HepG2 (cell line): Measurements from ENCODE around the gene JADE2. TPM values are rescaled to one million over a fixed set of nuclear protein-coding genes. Genes with fewer than 3 reads are reported as not detected.

Experiments used
- ARID5B ChIP-seq: IDR thresholded peaks from 2 replicates; pipeline ENCODE4 v1.4.0; 2020; ENCODE audit warnings: mild to moderate bottlenecking, missing genetic modification reagents
- BCL6 ChIP-seq: IDR thresholded peaks from 2 replicates; pipeline ENCODE4 v1.6.1; 2016; ENCODE audit warnings: missing genetic modification reagents, missing compliant biosample characterization
- CBX1 ChIP-seq: IDR thresholded peaks from one replicate; pipeline ENCODE4 v1.6.1; 2016; ENCODE audit warnings: antibody characterized with exemption, low read depth
- HDAC1 ChIP-seq: sonication (generic); formaldehyde crosslinking; IDR thresholded peaks from 2 replicates; pipeline ENCODE4 v1.5.1; 2020; ENCODE audit warnings: mild to moderate bottlenecking, missing genetic modification reagents
- KIAA2018 ChIP-seq: sonication (generic); formaldehyde crosslinking; IDR thresholded peaks from 2 replicates; pipeline ENCODE4 v1.5.0; 2020; ENCODE audit warnings: mild to moderate bottlenecking, missing genetic modification reagents, borderline replicate concordance
- MBNL3 ChIP-seq: fragments of 250-450 bp; sonication (Bioruptor Pico); conservative IDR thresholded peaks from 2 replicates; pipeline ENCODE4 v1.8.0; 2022; ENCODE audit warnings: mild to moderate bottlenecking, inconsistent platforms
- MLXIP ChIP-seq: sonication (generic); formaldehyde crosslinking; IDR thresholded peaks from 2 replicates; pipeline ENCODE4 v1.9.0; 2021; ENCODE audit warnings: missing genetic modification reagents, borderline replicate concordance
- RBFOX2 ChIP-seq: fragments of 200-400 bp; formaldehyde crosslinking; IDR thresholded peaks from 2 replicates; pipeline ENCODE4 v1.6.1; 2017; ENCODE audit warnings: low read depth, mild to moderate bottlenecking, low read length
- SYNCRIP ChIP-seq: fragments of 200-400 bp; formaldehyde crosslinking; IDR thresholded peaks from 2 replicates; pipeline ENCODE4 v1.6.1; 2018; ENCODE audit warnings: mild to moderate bottlenecking, low read depth, low read length; ENCODE audit not compliant: insufficient read depth
- TOPORS ChIP-seq: sonication (generic); formaldehyde crosslinking; IDR thresholded peaks from 2 replicates; pipeline ENCODE4 v1.8.0; 2023; ENCODE audit warnings: mild to moderate bottlenecking, missing genetic modification reagents
- ZMYM4 ChIP-seq: sonication (generic); formaldehyde crosslinking; IDR thresholded peaks from 2 replicates; pipeline ENCODE4 v1.8.1; 2023; ENCODE audit warnings: mild to moderate bottlenecking, missing genetic modification reagents
- ZNF614 ChIP-seq: IDR thresholded peaks from 2 replicates; pipeline ENCODE4 v1.6.1; 2018; ENCODE audit warnings: missing biosample characterization, missing genetic modification reagents, inconsistent platforms, borderline replicate concordance
- ZSCAN20 ChIP-seq: sonication (generic); formaldehyde crosslinking; IDR thresholded peaks from 2 replicates; pipeline ENCODE4 v1.4.0; 2020; ENCODE audit warnings: missing genetic modification reagents, mild to moderate bottlenecking, borderline replicate concordance
- ZSCAN9 ChIP-seq: IDR thresholded peaks from 2 replicates; pipeline ENCODE4 v1.6.1; 2016; ENCODE audit warnings: borderline replicate concordance
- polyA plus RNA-seq, 8 experiments: library from polyadenylated mRNA; depleted of rRNA in 3 of 8; stranded (reverse) in 7 of 8; unstranded in 1 of 8; fragments of >200 nt; fragmentation: Illumina TruSeq in 4 of 8; extraction: Trizol in 4 of 8; gene quantifications; 2 replicates each; pipeline versions ENCODE4 v1.2.1 to v1.2.3, GENCODE V29; 2011 to 2016; ENCODE audit warnings: low read depth in 4 of 8, missing spikeins in 1 of 8, mixed read lengths in 1 of 8; ENCODE audit not compliant: insufficient read depth in 1 of 8
- total RNA-seq, 5 experiments: library from RNA; depleted of rRNA; stranded (reverse); fragments of >200 nt; fragmentation: Illumina TruSeq; extraction: Trizol; gene quantifications; 2 replicates each; pipeline ENCODE4 v1.2.3, GENCODE V29; 2016; ENCODE audit warnings: low read depth in 1 of 5

The JADE2 gene
- total and polyA plus RNA-seq, 2 of the 13 experiments (the other 11 are each of a cell fraction or from before 2014, with no cell fraction given): 7.5 to 15.1 TPM

- no peak for TF ChIP-seq ARID5B (CRISPR knock-in tag)
- peak; percentile 38 for TF ChIP-seq CBX1
- TF ChIP-seq ZSCAN20 (CRISPR knock-in tag): 0 out of 2 replicates have a peak, but pooled peaks have one; percentile 16
- TF ChIP-seq ZSCAN9 (CRISPR knock-in tag): no peak
- TF ChIP-seq MBNL3 (CRISPR knock-in tag): no peak
- TF ChIP-seq KIAA2018 (CRISPR knock-in tag): no peak
- no peak for TF ChIP-seq HDAC1 (CRISPR knock-in tag)
- TF ChIP-seq RBFOX2: peak; percentile 36; the same call in 1 of the 2 replicates
- TF ChIP-seq MLXIP (CRISPR knock-in tag): no peak
- no peak for TF ChIP-seq ZMYM4 (CRISPR knock-in tag)
- no peak for TF ChIP-seq SYNCRIP
- no peak for TF ChIP-seq TOPORS
- TF ChIP-seq BCL6 (CRISPR knock-in tag): no peak
- TF ChIP-seq ZNF614: no peak
Observed at GRCh38 chr5:134524826-134525682, at the start of gene JADE2 (continued).
